Measurements from ENCODE around the gene PLG. TPM values are rescaled to one million over a fixed set of nuclear protein-coding genes. Genes with fewer than 3 reads are reported as not detected.
"Not testable (repeated sequence)": the region's sequence is repeated elsewhere in the genome, so short reads cannot be mapped to it uniquely, and the experiment has no call there.

PLG gene
- total RNA-seq, 1 experiment from 2014 or later, result not detected

DNA sequence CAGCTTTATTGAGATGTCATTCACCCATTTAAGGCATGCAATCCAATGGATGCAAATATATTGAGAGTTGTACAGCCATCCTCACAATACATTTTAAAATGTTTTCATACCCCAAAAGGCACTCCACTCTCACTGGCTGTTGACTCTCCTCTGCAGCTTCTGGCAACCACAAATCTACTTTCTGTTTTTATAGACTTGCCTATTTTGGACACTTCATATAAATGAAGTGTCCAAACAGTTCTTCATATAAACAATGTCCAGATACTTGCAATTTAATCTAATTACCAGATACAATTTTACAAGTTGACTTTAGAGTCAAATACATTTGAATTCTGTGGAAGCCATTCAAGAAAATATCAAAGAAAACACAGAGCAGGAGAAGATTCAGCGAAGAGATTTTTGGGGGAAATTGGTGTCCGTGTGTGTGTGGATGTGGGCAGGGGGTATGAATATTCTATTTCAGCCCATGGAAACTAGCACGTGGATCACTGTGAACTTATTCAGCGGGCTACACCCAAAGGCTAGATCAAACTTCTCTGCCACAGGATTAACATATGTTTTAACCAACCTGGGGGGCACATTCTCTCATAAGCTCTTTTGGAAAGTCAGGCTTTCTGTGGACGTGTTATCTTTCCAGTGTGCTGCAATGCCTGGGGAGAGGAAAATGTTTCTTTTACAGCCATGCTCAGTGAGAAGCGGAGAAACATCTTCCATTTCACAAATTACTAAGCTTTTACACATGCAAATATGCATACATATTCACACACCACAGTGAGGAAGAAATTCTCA, 73.9 kb downstream of the PLG start:
- DNase-seq (ENCODE audit: low read depth), result no peak

DNA sequence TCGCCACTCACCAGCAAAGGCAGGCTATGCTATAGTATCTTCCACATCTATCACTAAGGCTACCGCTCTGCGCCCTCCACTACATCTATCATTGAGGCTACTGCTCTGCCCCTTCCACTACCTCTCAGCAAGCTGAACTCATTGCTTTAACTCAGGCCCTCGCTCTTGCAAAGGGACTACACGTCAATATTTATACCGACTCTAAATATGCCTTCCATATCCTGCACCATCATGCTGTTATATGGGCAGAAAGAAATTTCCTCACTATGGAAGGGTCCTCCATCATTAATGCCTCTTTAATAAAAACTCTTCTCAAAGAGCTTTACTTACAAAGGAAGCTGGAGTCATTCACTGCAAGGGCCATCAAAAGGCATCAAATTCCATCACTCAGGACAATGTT, 77.1 kb downstream of the PLG start:
- not testable (repeated sequence) for DNase-seq (ENCODE audit: low read depth)

DNA sequence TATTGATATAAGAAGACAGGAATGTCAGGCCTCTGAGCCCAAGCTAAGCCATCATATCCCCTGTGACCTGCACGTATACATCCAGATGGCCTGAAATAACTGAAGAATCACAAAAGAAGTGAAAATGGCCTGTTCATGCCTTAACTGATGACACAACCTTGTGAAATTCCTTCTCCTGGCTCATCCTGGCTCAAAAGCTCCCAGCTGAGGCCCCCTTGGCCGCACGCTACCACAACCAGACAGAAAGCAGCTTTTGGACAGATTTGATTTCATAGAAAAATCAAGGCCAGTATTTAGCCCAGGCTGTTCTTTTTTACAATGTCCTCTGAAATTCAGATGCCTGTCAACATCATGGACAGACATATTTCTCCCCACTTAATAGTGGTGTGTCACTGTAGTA, 78.6 kb downstream of the PLG start:
- not testable (repeated sequence) for DNase-seq (ENCODE audit: low read depth)

DNA sequence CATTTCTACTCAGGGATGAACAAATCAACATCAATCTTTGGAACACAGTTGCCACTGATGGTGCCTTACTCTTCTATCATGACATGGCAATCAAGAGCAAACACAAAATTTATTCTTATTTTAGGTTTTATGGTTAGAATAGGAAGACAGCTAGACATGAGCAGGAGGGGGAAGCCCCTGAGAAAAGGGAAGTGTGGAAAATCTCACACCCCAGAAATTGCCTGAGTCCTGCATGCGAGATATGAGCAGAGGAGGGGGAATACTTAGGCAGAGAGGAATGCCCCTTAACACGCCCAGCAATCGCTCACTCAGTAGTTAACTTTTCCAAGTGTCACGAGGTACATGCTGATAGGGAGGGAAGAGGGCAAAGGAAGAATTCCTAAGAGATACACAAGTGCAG, 79.3 kb downstream of the PLG start:
- no peak for DNase-seq (ENCODE audit: low read depth)

DNA sequence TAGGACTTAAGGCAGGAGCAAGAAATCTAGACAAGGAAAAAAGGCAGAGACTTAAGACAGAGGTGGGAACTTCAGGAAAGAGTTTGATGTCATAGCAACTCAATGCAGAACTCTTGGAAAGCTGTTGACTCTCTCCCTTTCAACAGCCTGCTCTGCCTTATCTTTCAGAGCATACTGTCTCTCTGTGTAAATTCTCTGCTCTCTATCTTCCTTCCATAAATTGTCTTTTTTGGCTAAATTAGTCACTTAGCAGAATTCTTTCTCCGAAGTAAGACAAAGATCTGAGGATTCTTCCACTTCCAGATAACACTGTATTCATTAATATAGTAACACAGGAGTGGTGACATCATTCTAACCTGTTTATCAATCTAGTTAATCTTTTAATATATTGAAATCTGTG, 80.2 kb downstream of the PLG start:
- DNase-seq (ENCODE audit: low read depth), result no peak

DNA sequence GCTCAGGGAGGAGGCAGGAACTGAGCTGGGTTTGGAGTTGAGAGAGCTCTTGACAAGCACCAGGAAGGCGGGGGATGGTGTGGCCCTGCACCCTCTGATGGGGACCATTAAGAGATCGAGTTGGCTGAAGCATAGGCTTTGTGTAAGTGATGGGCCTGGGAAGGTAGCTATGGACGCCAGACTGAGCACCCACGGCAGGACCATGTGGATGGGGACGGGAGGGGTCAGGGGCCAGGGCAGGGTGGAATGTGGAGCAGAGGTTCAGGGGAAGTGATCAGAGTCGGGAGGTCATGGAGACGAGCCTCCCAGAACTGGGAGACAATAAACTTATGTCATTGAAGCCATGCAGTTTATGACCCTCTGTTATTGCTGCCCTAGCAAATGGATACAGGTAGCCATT, 81.7 kb downstream of the PLG start:
- no peak for DNase-seq (ENCODE audit: low read depth)

DNA sequence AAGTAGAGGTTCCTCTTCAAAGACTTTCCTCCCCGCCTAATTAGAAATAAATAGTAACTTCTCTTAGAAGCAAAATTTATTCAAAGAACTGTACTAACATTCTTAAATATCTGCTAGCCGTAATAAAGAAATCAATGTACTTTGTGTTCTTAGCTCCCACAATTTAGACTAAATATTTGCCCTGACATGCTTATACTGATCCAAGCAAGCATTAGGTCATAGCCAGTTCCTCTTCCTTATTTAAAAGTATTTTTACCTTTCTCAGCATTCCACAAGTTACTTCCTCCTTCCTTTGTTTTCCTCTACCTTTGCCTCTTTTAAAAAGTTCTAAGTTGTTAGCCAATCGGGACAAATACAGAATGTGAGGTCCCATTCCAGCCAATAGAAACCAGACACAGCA, 86.1 kb downstream of the PLG start:
- not testable (repeated sequence) for DNase-seq (ENCODE audit: low read depth)

DNA sequence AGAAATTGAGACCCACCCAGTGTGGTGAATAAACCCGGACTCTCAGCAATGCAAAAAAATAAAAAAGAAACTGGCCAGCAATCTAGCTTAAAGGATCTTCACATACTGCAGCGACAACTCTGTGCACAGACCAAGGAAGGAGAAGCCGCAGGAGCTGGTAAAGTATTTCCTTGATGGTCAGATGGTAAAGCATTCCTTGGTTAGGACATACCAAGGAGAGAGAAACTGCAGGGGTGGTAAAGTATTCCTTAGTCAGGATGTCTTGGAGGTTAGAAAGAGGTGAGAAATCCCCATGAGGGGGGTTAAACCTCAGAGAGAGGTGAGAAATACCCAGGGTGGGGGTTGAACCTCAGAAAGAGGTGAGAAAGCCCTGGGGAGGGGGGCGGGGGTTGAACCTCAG, 86.8 kb downstream of the PLG start:
- DNase-seq (ENCODE audit: low read depth), result no peak

DNA sequence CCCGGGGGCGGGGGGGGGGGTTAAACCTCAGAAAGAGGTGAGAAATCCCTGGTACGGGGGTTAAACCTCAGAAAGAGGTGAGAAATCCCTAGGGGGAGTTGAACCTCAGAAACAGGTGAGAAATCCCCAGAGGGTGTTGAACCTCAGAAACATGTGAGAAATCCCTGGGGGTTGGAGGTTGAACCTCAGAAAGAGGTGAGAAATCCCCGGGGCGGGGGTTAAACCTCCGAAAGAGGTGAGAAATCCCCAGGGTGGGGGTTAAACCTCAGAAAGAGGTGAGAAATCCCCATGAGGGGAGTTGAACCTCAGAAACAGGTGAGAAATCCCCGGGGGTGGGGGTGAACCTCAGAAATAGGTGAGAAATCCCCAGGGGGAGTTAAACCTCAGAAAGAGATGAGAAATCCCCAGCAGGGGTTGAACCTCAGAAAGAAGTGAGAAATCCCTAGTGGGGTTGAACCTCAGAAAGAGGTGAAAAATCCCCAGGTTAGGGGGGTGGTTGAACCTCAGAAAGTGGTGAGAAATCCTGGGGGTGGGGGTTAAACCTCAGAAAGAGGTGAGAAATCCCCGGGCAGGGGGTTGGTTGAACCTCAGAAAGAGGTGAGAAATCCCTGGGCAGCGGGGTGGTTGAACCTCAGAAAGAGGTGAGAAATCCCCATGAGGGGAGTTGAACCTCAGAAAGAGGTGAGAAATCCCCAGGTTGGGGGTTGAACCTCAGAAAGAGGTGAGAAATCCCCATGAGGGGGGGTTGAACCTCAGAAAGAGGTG, 87.4 kb downstream of the PLG start:
- DNase-seq (ENCODE audit: low read depth), result no peak

DNA sequence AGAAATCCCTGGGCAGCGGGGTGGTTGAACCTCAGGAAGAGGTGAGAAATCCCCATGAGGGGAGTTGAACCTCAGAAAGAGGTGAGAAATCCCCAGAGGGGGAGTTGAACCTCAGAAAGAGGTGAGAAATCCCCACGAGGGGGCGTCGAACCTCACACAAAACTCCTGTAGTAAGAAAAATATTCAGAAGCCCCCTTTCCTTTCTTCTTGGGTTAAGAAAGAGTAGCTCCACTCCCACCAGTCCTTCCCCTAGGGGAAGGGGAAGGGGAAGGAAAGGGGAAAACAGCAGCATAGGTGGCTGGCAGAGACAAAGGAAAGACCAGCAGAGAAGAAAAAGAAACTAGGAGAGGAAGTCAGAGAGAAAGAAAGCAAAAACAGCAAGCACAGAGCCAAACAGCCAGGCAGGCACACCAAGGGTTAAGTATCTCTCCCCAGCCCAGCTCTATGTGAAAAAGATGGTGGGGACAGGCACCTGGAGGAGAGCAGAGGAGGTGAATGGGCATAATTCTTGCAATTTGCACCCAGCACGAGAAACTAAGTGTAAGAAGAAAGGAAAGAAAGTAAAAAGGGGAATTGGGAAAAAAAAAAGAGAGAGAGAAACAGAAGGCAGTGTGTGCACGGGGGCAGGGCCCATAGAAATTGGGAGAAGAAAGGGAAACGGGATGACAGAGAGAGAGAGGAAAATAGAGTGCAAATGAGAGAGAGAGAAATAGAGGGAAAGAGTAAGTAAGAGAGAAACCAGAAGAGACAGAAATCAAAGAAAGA, 88.2 kb downstream of the PLG start:
- DNase-seq (ENCODE audit: low read depth), result peak; percentile 7

DNA sequence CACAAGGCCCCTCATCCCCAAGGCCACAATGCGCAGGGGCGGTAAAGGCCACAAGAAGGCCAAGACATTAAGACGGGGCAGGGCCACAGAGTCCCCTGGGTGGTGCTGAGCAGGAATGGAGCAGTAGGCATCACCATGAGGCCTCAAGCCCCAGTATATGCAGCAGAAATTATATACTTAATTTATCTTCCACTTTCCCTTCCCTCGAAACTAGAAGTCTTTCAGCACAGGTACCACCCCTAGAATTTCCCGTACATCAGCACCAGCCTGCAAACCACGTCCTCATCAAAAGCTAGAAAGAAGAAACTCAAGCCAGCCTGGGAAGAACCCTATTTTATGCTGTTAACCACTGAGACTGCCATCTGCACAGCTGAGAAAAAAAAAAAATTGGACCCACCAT, 89.4 kb downstream of the PLG start:
- no peak for DNase-seq (ENCODE audit: low read depth)

DNA sequence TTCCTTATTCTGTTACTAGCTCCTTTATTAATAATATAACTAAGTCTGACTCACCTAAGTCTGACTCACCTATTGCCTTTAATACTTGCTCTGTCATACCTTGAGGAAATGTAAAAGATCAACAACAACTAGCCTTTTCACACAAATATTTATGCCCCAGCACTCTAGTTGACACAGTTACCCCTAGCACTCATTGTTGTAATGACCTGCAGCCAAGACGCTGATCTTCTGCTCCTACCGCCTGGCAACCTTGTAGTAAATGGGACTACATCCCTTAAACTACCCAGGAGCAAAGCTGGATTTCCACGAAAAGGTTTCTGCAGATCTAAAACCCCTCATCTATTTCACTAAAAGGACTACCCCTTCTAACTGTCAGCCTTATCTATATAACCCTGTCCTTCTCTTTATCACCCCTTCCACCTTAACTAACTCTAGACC, 90.0 kb downstream of the PLG start:
- DNase-seq (ENCODE audit: low read depth), result no peak

DNA sequence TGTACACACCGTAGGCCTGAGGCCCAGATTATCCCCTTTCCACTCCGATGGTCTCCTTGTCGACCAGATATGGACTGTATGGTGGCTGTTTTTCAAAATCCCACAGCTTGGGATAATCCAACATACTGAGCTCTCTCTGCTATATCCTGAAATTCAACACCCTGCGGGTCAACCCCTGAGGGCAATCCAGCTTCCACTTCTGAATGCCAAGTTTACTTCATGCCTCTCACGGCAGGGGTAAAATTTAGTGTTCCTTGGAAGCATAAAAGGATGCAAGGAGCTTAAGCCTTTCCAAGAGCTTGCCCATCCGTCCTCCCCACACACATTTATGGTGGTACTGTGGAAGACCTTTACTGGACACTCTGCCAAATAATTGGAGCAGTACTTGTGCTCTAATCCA, 90.7 kb downstream of the PLG start:
- peak; percentile 11 for DNase-seq (ENCODE audit: low read depth)

DNA sequence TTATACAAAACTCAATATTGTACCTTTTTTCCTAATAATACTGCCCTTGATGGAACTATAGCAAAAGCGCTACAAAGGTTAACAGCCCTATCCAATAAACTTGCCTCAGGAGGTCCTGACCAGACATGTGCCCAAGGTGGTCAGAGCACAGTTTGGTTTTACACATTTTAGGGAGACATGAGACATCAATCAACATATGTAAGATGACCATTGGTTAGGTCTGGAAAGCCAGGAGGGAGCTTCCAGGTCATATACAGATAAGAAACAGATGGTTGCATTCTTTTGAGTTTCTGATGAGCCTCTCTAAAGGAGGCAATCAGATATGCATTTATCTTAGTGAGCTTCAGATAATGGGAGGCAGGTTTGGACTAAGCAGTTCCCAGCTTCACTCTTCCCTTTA, 91.6 kb downstream of the PLG start:
- DNase-seq (ENCODE audit: low read depth), result no peak

DNA sequence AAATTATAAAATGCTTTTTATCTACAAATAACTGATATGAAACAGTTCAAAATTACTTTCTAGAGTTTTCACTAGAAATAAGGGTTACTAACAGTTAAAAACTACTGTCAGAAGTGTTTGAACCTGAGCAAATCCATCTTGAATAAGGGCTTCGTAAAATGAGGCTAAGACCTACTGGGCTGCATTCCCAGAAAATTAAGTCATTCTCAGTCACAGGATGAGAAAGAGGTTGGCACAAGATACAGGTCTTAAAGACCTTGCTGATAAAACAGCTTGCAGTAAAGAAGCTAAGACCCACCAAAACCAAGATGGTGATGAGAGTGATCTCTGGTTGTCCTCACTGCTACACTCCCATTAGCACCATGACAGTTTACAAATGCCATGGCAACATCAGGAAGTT, 93.7 kb downstream of the PLG start:
- no peak for DNase-seq (ENCODE audit: low read depth)

DNA sequence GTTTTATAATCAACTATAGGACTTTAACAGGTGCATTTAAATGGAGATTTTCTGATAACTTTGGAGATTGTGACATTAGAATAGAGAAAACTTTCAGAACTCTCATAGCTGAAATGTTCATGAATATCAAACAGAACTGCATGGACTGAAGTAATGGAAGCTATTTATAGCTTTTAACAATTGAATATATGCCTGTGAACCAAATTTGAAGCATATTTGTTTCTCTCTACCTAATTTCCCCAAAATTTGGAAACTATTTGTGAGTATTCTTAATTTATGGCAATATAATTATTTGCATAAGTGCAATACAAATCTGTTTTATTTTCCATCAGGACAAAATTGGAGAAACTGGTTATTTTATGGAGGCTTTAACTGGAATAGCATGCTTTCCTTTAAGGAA, 96.6 kb downstream of the PLG start:
- no peak for DNase-seq (ENCODE audit: low read depth)

DNA sequence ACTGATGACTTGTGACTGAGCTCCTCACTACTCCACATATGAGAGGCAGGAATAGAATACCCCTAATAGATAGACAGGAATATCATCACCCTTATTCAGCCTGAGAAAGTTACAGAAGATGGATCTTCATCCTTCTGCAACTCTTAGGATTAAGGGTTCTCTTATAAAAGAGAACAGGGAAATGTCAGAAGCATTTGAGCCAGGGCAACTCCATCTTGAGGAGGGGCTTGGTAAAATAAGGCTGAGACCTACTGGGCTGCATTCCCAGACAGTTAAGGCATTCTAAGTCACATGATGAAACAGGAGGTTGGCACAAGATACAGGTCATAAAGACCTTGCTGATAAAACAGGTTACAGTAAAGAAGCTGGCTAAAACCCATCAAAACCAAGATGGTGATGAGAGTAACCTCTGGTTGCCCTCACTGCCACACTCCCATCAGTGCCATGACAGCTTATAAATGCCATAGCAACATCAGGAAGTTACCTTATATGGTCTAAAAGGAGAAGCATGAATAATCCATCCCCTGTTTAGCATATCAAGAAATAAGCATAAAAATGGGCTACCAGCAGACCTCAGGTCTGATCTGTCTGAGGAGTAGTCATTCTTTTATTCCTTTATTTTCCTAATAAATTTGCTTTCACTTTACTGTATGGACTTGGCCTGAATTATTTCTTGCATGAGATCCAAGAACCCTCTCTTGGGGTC, 97.9 kb downstream of the PLG start:
- no peak for DNase-seq (ENCODE audit: low read depth)

DNA sequence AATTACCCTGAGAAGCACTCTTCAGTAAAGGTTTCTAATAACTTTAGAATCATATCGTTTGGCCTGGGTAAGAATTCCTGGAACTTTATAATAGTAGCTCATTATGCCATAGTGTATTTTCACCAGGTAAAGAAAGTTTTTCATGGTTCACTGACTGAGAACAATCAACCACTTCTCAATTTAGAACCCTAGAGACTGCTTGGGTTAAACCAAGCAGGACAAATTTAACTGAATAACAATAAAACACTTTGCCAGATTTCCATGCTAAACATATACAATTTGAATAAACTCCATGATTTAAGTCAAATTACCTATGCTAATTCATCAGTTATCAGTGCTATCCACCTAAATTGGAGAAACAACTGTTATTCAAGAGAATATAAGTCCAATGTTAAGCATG, 99.4 kb downstream of the PLG start:
- DNase-seq (ENCODE audit: low read depth), result no peak

DNA sequence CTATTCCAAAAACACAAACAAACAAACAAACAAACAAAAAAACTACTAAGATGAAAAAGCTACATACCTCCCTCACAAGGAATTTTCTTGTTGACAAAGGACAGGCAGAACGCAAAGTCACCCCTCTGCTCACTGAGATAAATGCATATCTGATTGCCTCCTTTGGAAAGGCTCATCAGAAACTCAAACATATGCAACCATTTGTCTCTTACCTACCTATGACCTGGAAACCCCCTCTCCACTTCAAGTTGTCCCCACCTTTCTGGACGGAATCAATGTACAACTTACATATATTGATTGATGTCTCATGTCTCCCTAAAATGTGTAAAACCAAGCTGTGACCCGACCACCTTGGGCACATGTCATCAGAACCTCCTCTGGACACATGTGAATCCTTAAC, 100.0 kb downstream of the PLG start:
- not testable (repeated sequence) for DNase-seq (ENCODE audit: low read depth)

Measured in RPMI7951 (cell line).